ENCODE measurements around the gene OTOF.

- TF ChIP-seq POLR2A (IDR thresholded peaks at IDR 0.05; ENCODE audit: low read length) (no peak), GATA1 (IDR thresholded peaks at IDR 0.05; ENCODE audit: low read depth, low read length) (no peak)
These were observed 2.9 kb downstream of the OTOF start for GRCh38 chr2:26475037-26475436.
